Subcutaneous adipose tissue (tissue), 4 donors: Measurements from ENCODE around the gene ARHGAP22. TPM values are rescaled to one million over a fixed set of nuclear protein-coding genes. Genes with fewer than 3 reads are reported as not detected.

ENCODE experiments used
- total RNA-seq, 4 donors: library from RNA; depleted of rRNA; stranded (reverse); fragments of >200 nt; gene quantifications; one replicate each; pipeline ENCODE4 v1.1.0, GENCODE V29; 2016
- TF ChIP-seq, protein P1 (sequence below): fragments of 450-650 bp; IDR thresholded peaks from one replicate; pipeline ENCODE4 v1.5.1; 2016; ENCODE audit warnings: low read depth, mild to moderate bottlenecking, control low read depth, antibody characterized with exemption, moderate library complexity

ARHGAP22 gene
- total RNA-seq, 4 donors from 2014 or later: 2.1 to 15.0 (median 5.0) TPM

DNA sequence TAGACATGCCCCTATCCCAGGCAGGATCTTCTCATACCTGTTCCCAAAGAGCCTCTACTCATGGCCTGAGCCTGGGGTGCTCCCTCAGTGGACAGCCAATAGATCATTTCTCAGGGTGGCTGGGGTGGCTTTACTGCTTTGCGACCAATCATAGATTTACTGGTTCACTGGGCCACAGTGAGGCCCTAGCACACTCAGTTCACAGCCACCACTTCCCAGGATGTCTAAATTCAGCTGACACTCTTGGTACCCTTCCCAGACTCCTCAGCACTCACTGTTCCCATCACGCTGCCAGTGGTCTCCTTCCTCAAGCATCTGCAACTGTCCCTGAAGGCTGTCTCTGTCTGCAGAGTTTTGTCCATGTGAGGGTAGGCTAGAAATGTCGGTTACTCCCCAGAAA, 50.6 kb downstream of the ARHGAP22 start:
- TF ChIP-seq, protein P1, sequence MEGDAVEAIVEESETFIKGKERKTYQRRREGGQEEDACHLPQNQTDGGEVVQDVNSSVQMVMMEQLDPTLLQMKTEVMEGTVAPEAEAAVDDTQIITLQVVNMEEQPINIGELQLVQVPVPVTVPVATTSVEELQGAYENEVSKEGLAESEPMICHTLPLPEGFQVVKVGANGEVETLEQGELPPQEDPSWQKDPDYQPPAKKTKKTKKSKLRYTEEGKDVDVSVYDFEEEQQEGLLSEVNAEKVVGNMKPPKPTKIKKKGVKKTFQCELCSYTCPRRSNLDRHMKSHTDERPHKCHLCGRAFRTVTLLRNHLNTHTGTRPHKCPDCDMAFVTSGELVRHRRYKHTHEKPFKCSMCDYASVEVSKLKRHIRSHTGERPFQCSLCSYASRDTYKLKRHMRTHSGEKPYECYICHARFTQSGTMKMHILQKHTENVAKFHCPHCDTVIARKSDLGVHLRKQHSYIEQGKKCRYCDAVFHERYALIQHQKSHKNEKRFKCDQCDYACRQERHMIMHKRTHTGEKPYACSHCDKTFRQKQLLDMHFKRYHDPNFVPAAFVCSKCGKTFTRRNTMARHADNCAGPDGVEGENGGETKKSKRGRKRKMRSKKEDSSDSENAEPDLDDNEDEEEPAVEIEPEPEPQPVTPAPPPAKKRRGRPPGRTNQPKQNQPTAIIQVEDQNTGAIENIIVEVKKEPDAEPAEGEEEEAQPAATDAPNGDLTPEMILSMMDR: no peak

DNA sequence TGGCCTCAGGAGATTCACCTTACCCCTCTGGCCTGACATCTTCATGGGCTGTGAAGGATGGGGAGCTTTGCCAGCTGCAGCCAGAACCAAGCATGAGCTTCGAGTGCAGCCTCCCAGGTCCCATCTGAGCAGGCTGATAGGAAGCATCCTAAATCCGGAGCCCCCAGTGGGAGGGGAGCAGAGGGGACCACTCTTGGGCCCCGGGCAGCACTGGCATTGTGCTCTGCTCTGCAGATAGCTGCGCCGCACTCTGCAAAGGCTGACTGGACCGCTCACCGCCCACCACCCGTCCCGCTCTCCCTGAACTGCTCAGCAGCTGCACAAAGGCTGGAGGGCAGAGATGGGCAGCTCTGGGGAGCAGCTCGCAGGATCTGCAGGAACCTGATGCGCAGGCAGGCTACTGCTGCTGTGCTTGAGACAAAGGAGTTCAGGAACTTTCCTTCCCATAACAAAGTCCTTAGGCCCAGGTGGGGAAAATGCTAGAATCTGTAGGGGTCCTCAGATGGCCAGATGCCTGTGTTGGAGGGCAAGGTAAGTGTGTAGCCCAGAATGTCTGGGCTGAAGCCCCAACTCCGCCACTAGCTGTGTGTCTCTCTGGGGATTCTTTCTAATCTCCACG, 51.8 kb downstream of the ARHGAP22 start:
- TF ChIP-seq, protein P1: no peak

DNA sequence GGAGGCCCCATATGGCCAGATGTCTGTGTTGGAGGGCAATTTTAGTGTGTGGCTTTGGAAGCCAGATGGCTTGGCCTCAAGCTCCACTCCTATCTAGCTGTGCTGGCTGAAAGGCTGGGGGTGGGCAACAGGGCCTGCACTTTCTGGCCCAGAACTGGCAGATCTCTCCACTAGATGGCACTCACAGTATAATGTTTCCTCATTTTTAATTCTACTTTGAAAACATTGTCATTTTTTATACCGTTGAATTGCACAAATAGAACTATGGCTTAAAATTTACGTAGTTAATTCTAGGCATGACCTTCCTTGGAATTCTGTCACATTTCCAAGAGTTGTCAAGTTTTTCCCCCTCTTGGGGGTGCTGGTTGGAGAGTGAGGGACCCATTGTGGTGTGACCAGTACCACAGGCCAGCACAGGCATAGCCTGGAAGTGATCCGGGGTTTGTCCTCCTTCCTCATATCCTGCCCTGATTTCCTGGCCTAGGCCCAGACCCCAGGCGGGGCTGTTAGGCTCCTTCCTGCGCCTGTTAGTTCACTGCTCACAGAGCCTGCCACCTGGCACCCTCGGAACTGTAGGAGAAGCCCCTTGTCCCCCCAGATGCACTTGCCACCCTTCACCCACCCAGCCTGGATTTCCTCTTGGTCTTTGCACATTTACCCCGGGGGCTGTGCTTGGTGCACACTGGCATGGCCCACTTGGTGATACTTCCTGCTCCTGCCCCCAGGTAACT, 52.8 kb downstream of the ARHGAP22 start:
- TF ChIP-seq, protein P1: no peak

DNA sequence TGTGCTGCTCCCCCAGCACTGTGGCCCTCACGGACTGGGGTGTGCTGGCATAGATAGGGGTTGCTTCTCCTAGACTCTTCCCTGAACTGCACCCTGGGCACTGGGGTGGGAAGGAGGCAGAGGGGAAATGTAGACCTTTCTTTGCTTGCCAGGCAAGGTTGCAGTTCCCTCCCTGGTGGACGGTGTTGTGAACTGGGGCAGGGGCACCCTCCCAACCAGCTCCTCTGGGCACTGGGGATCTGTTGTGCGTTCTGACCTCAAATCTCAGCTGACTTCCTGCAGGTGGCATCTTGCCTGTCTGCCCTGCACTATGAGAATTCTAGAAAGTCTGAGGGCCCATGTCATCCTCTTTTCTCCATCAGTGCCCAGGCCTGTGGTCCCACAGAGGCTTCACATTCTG, 53.9 kb downstream of the ARHGAP22 start:
- TF ChIP-seq, protein P1: no peak

DNA sequence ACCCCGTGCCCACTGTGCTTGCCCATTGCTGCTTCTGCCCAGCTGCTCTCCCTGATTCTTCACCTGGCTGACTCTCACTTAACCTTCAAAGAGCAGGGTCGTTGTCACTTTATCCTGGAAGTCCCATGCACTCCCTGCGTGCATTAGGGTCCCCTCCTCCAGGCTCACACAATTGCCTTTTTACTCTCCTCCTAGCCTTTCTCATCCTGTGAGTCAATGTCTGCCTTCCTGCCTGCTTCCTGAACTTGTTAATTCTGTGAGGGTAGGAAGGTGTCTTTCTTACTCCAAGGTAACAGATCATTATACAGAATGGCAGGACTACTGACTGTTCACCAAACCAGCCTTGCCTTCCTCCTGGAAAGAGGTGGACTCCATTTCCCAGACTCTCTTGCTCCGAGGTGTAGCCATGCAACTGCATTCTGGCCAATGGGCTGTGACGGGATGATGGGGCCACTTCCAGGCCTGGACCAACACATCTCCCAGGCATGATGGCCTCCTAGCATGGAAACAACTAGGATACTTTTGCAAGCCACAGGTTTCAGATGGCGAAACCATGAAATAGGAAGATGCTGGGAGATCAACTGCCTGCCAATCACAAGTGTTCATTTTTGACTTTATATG, 54.7 kb downstream of the ARHGAP22 start:
- TF ChIP-seq, protein P1: no peak

DNA sequence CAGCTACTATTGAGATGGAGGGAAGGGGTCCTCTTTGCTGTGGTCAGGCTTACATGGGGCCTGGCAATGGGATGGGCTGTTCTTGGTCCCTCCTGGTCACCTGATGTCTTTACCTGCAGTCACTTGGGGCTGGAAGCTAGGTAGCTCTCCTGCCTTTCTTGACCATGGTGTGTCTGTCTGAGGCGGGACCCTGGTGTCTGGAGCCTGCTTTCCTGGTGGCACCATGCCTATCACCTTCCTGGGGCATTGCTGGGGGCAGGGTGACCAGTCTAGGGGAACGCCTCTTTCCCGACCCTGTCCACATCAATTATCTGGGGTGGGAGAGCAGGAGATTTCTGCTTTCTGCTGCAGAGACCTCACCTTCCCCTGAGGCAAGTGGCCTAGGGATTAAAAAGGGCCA, 55.6 kb downstream of the ARHGAP22 start:
- TF ChIP-seq, protein P1: no peak

DNA sequence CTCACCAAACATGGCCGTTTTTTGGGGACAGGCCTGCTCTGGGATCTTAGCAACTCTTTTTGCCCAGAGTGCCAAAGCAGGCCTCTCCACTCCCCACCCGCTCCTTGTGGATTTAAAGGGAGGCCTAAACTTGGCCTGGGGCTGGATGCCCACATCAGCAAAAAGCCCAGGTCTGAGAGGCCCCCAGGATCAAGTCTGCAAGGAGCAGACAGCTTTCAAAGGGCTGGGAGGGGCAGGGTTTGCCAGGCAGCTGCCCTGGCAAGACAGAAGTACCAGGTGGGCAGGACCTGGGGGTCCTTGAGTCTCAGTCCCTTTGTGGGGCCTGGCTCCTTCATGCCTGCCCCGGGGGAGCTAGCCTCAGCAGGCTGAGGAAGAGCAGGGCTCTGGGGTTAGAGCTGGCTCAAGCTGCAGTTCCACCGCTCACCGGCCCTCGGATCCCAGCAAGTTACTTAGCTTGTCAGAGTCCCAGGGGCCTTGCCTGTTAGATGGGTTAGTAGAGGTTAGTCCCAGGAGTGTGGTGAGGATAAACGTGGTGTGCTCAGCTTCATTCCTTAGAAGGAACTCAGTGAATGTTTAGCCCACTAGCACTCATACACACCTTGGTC, 56.2 kb downstream of the ARHGAP22 start:
- TF ChIP-seq, protein P1: no peak
